Tibial nerve (tissue), 4 donors: ENCODE measurements around the gene OPN5.

Experiments used
- EP300 ChIP-seq, 2 donors: sonication (generic); formaldehyde crosslinking; IDR thresholded peaks; one replicate each; pipeline ENCODE4 v1.6.1; 2017; ENCODE audit warnings: antibody characterized with exemption in 2 of 2, mild to moderate bottlenecking in 1 of 2
- POLR2A ChIP-seq, 2 donors: fragments of 450-650 bp; IDR thresholded peaks; one replicate each; pipeline ENCODE4 v1.6.1; 2017; ENCODE audit warnings: antibody characterized with exemption in 2 of 2, mild to moderate bottlenecking in 2 of 2, moderate library complexity in 2 of 2
- TF ChIP-seq, protein P1 (sequence below), 5 experiments: fragments of 200-600 bp in 3 of 5; fragments of 450-650 bp in 2 of 5; sonication (generic) in 3 of 5; IDR thresholded peaks; one replicate each; pipeline ENCODE4 v1.5.1; 2016 to 2019; ENCODE audit warnings: antibody characterized with exemption in 5 of 5, mild to moderate bottlenecking in 3 of 5, moderate library complexity in 2 of 5

- TF ChIP-seq, protein P1, sequence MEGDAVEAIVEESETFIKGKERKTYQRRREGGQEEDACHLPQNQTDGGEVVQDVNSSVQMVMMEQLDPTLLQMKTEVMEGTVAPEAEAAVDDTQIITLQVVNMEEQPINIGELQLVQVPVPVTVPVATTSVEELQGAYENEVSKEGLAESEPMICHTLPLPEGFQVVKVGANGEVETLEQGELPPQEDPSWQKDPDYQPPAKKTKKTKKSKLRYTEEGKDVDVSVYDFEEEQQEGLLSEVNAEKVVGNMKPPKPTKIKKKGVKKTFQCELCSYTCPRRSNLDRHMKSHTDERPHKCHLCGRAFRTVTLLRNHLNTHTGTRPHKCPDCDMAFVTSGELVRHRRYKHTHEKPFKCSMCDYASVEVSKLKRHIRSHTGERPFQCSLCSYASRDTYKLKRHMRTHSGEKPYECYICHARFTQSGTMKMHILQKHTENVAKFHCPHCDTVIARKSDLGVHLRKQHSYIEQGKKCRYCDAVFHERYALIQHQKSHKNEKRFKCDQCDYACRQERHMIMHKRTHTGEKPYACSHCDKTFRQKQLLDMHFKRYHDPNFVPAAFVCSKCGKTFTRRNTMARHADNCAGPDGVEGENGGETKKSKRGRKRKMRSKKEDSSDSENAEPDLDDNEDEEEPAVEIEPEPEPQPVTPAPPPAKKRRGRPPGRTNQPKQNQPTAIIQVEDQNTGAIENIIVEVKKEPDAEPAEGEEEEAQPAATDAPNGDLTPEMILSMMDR (IDR thresholded peaks at IDR 0.05): no peak
- TF ChIP-seq EP300 (IDR thresholded peaks at IDR 0.05): no peak
- TF ChIP-seq POLR2A (IDR thresholded peaks at IDR 0.05): no peak
These were observed 37.6 kb downstream of the OPN5 start for GRCh38 chr6:47819461-47819860.
